ENCODE measurements around the gene SLC25A25.
A peak's percentile ranks its signal among the peaks of the same experiment; 100 is the strongest.
"Not testable (repeated sequence)": the region's sequence is repeated elsewhere in the genome, so short reads cannot be mapped to it uniquely, and the experiment has no call there.

SLC25A25 gene

DNA sequence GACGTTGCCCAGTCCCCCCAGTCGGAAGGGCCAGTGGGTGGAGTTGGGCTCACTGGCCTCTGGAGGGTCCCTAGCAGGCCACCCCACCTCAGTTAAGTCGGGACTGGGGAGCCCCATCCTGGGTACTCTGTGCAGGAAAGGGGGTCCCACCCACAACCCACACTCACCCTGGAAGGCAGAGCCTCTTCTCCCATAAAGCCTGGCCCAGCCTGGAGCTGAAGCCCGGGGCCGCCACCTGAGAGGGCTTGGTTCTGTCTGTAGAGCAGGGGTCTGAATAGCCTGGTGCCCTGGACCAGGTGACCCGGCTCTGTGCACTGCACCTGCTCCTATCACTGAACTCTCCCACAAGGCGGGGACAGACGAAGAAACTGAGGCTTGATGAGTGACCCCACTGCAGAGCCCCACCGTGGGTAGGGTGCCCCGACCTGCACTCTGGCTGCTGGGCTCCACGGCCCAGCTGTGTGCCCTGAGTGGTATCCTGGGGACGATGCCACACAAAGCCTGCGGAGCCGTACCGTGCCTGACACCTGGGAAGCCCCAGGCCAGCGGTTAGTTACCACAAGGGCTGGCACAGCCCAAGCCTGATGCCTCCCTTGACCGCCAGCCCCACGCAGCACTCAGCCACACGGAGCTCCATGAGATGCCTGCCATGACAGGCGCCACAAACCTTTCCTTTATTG, 52.2 kb downstream of the SLC25A25 start:
- intact Hi-C loops (cut with DNase I): loop anchor here (10.0 kb wide), 1 partner anchor 175 kb away; no protein-coding TSS in a partner anchor
- DNase-seq: peak in 4 of 10 donors; percentile 5 to 69 (median 36)

DNA sequence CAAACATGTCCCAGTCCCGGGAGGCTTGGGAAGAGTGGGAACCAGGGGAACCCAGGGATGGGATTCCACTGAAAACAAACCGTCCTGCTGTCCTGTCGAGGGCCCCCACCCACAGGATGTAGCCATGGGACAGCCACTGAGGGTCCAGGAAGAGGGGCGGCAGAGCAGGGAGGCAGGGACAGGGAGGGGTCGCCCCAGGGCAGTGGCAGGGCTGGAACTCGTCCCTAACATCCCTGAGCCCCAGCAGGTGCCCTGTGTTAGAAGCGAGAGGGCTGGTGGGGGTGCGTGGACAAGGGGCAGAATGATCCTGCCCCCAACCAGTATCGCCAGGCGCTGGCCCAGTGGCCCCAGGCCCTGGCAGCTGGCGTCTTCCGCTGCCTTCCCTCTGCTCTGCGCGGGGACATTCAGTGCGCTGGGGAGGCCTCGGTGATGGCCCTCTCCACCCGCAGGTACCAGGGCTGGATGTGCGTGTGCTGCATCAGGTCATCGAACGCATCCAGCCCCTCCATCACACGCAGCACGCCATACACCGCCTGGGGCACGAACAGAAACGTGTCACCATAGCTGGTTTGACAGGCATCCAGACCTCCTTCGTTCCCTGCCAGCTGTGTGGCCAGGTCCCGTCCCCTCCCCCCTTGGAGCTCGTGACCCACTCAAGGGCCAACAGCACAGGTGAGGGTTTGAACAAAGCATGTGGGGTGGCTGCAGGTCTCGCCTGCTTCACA, 52.9 kb downstream of the SLC25A25 start:
- DNase-seq: peak in 5 of 10 donors; percentile 5 to 79 (median 53)
- intact Hi-C loops (cut with DNase I): loop anchor here (10.0 kb wide), 1 partner anchor 176 kb away; no protein-coding TSS in a partner anchor

DNA sequence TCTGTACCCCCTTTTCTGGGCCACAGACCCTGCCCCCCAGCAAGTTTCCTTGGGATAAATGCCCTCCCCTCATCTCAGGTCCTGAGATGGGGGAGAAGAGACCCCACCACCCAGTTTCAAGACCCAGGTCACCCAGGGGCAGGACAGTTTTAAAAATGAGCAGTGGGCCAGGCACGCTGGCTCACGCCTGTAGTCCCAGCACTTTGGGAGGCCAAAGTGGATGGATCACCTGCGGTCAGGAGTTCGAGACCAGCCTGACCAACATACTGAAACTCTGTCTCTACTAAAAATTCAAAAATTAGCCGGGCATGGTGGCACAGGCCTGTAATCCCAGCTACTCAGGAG, 53.4 kb downstream of the SLC25A25 start:
- DNase-seq: peak in 4 of 10 donors; percentile 5 to 65 (median 38)
- intact Hi-C loops (cut with DNase I): loop anchor here (10.0 kb wide), 1 partner anchor 177 kb away; no protein-coding TSS in a partner anchor

DNA sequence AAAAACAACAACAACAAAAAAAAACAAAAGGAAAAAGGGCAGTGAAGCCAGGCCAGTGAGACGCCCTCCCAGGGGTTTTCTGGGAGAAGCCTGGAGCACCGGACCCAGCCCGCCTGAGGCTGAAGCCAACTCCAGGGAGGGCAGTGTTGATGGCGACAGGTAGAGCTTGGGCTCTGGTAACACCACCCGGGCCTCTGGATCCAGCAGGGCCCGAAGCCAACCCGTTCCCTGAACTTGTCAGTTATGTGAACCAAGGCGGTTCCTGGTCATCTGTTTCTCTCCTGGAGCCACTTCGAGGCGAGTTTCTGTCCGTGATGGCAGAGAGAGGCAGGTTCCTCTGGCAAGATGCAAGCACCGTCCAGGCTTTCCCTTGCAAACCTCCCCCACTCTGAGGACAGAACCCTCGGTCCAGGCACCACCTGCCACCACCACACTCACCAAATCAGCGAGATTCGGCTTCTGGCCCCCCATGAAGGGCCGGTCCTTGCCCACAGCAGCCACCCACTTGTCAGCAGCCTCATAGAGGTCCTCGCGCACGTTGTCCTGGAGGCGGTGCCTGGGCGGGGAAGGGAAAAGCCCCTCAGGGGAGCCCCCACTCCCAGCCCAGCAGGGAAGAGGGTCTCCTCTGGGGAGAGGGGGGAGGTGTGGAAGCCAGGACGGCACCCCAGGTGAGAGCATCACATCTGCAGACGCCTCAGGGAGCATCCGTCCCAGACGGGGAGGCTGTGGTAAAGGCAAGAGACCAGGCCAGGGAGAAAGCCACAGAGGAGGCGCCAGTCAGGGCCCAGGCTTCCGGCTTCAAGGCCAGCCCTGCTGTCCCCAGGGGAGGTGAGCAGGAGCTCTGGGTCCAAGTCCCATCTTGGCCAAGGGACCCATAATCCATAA, 54.1 kb downstream of the SLC25A25 start:
- intact Hi-C loops (cut with DNase I): loop anchor here (10.0 kb wide), 1 partner anchor 177 kb away; no protein-coding TSS in a partner anchor
- peak in 4 of 10 donors; percentile 16 to 82 (median 64) for DNase-seq

DNA sequence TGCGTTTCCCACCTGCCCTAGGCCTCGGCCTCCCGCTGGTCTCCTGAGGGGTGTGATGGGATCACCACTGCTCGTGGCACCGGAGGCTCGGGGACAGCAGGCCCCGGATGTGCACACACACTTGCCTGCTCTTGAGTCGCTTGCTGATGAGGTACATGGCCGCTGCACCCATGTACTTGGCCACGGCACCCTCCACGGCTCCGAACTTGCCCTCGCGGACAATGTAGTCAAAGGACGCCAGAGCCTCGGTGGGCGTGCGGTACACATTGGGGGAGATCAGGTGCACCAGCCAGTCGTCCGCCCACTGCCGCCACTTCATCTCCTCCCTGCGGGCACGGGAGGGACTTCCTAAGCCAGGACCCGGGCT, 54.8 kb downstream of the SLC25A25 start:
- intact Hi-C loops (cut with DNase I): loop anchor here (10.0 kb wide), 1 partner anchor 178 kb away; no protein-coding TSS in a partner anchor
- DNase-seq: peak in 4 of 10 donors; percentile 16 to 74 (median 54)

DNA sequence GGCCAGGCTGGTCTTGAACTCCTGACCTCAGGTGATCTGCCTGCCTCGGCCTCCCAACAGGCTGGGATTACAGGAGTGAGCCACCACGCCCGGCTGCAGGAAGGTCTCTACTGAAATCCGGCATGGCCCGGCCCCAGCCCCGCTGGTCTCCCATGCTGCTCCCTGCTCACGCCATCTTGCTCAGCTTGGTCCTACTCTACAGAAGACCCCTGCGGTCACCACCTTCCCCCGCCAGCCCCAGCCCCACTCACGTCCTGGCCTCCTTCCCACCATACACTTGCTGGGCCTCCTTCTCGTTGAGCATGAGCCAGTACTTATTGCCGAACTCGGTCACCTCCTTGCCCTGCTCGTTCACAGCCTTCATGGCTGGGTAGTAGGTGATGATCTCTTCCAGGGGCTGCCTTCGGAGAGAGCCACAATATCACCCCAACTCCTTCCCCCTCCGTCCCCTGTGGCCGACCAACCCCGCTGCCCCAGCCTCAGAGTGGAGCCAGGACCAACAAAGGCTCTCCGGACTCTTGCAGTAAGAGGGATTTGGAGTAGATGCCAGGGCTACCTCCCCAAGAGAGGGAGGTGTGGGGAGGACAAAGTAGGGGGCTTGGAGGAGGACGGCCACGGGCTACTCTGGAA, 55.5 kb downstream of the SLC25A25 start:
- intact Hi-C loops (cut with DNase I): loop anchor here (10.0 kb wide), 1 partner anchor 179 kb away; no protein-coding TSS in a partner anchor
- peak in 4 of 10 donors; percentile 22 to 71 (median 56) for DNase-seq

DNA sequence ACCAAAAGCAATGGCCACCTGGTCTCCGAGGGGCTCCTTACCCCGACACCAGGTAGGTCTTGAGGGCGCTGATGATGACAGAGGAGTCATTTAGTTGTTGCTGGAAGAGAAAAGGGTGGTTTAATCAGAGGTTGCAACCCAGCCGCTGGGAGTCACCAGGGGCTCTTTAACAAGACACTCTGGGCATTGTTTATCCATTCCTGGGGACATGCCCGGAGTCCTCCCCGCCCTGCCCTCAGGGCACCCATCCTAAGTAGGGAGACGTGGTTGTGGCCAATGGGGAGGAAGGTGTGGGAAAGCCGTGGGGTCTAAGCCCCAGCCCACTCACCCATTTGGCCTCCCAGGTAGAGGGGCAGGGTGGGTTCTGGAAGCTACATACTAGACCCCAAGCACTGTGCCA, 56.4 kb downstream of the SLC25A25 start:
- intact Hi-C loops (cut with DNase I): loop anchor here (10.0 kb wide), 1 partner anchor 180 kb away; no protein-coding TSS in a partner anchor
- DNase-seq: peak in 3 of 10 donors; percentile 3 to 39 (median 31)

DNA sequence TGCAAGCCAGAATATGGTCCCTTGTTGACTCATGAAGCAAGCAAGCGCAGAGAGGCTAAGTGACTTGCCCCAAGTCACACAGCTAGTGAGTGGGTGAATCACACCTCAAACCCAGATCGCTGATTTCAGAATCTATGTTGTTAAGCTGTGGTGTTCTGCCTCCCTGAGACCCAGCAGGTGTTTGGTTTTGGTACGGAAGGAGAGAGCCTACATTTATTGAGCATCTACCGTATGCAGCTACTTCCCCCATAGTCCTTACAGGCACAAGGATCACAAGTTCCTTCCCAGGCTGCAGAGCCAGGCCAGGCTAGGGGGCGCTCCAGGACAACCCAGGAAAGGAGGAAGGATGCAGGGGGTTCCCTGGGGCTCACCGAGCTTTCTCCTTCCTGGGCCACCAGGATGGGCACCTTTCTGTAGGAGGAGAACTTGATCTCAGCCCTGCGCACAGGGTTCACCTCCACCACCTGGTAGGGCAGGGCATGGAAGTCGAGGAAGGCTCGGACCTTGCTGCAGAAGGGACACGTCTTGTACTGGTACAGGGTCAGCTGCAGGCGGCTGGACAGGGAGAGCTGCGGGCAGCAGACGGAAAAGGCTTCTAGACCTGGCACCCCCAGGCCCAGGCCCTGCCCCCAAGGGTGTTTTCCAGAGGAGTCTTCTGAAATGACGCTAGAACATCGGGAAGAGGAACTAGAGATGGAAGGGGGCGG, 57.0 kb downstream of the SLC25A25 start:
- intact Hi-C loops (cut with DNase I): loop anchor here (10.0 kb wide), 1 partner anchor 180 kb away; no protein-coding TSS in a partner anchor

DNA sequence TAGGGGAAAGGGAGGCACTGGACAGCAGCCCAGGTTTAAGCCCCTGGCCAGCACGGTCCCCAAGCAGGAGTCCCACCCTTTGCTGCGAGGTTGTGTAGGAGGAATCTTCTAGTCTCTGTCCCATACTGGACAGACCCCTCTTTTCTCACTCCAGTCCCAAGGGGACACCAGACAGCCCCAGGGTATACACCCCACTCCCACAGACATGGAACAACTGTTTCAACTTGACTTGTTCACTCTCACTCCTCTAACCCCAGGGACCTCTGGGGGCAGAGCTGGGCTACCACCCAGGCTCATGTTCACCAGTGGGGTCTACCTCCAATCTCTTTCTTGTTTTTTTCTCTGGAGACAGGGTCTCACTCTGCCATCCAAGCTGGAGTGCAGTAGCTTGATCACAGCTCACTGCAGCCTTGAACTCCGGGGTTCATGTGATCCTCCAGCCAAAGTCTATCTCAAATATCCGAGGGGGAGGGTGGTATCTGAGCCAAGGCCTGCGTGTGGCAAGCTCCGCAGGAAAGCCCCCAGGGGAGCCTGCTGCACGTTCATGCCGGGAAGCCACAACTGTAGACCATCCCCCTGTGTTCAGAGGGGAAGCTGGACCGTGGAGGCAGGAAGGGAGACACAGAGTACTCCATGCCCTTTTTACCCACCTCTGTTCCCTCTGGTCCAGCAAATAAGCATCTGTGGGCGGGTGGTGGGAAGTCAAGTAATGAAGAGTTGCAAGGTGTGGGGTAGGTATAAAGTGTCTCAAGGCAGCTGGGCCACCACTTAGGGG, 57.7 kb downstream of the SLC25A25 start:
- intact Hi-C loops (cut with DNase I): loop anchor here (10.0 kb wide), 1 partner anchor 181 kb away; no protein-coding TSS in a partner anchor
- DNase-seq: peak in 4 of 10 donors; percentile 1 to 64 (median 51)

More for the DNA sequence above, 57.0 kb downstream of the SLC25A25 start:
- peak in 9 of 10 donors; percentile 49 to 92 (median 66) for DNase-seq

DNA sequence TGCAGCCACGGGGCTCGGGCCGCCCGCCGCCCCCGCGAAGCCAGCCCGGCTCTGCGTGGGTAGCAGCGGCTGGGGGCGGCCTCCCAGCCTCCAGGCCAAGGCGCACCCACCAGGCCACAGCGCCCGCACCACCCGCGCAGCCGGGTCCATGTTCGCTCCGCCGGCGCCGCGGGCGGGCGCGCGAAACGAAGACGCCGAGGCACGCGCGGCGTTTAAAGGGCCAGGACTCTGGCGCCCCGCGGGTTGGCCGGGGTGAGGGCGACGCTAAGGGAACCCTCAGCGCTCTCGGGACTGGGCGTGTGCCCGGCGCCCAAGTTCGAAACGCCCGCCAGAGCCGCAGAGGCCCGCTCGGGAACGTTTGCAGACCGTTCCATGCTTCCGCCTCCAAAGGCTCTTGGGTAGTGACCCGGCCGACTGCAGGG, 59.5 kb downstream of the SLC25A25 start, which contains the start of gene PTGES2:
Gene PTGES2 (minus strand): TSS at position 162 of the 422 bp plus-strand sequence. CDS start 12 bp downstream, at position 150.
- peak; percentile 74 to 98 (median 83) for DNase-seq
- intact Hi-C loops (cut with DNase I): loop anchor here (10.0 kb wide), 1 partner anchor 183 kb away; no protein-coding TSS in a partner anchor

DNA sequence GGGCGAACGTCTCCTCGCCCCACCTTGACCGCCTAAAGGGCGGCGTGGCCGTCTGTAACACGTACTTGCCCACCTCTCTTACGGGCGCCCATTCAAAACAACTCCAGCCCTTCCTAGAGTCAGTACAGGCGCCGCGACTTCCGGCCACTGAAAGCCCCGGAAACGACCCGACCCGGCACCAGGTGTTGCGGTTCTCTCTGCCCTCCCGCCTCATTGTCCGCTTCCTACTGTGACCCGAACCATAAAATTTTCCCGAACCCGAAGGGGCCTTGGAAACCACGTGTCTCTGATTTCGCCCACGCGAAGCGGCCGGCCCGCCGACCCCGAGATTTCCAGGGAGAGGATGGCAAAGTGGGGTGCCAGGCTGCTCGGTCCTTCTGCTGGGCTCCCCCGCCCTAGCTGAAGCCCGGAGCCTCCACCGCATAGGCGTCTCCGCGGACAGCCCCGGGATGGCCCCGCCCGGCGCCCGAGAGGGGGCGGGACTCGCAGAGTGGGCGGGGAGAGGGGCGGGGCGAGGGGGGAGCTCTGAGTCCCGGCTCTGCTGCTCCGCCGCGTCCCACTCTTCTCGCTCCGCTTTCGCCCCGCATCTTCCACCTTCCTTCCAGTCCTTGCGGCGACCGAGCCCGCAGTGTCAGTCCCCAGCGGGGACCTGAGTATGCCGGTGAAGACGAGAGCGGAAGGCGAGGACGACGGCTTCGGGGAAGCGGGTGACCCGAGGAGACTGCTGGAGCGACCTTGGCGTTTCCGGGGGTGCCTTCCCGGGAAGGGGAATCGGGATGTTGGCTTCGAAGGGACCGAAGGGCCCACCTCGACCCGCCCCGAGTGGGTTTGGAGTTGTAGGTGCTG, 60.2 kb downstream of the SLC25A25 start:
- intact Hi-C loops (cut with DNase I): loop anchor here (10.0 kb wide), 1 partner anchor 183 kb away; no protein-coding TSS in a partner anchor
- DNase-seq: peak; percentile 74 to 97 (median 85)

DNA sequence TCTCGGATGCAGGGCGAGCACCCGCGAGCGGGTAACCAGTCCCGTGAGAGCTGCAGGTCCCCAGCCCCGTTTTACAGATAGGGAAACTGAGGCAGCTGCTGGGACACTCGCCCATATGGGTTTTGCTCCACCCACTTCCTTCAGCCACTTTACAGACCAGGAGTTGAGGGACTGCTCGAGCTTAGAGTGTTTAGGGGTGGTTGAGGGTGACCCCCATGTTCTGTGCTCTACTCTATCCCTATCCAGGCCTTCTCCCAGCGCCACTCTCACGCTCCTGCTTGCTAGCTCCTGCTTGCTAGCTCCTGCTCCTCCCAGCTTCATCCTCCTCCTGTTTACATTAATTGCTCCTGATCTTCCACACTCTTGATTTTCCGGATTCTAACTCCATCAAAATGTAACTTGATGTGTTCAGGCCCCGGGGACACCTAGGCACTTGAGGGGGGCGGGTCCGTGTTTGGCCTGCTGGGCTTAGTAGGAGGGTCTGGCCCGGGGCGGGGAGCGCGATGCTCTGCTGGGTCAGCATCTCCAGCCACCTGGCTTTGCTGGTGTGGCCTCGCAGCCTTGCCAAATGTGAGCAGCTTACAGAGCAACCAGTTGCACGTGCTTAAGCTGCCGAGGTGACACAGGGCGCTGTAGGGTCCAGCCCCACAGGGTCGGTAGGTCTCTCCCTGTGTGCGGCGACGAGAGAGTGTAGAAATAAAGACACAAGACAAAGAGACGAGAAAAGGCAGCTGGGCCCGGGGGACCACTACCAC, 61.0 kb downstream of the SLC25A25 start:
- peak in 4 of 10 donors; percentile 27 to 88 (median 76) for DNase-seq
- intact Hi-C loops (cut with DNase I): loop anchor here (10.0 kb wide), 1 partner anchor 184 kb away; no protein-coding TSS in a partner anchor

DNA sequence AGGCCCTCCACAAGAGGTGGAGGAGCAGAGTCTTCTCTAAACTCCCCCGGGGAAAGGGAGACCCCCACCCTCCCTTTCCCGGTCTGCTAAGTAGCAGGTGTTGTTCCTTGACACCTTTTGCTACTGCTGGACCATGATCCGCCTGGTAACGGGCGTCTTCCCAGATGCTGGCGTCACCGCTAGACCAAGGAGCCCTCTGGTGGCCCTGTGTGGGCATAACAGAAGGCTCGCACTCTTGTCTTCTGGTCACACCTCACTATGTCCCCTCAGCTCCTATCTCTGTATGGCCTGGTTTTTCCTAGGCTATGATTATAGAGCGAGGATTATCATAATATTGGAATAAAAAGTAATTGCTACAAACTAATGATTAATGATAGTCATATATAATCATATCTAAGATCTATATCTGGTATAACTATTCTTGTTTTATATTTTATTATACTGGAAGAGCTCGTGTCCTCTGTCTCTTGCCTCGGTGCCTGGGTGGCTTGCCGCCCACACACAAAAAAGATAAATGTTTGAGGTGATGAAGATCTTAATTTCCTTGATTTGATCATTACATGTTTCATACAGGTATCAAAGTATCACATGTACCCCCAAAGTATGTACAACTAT, 62.1 kb downstream of the SLC25A25 start:
- intact Hi-C loops (cut with DNase I): loop anchor here (10.0 kb wide), 1 partner anchor 185 kb away; no protein-coding TSS in a partner anchor

DNA sequence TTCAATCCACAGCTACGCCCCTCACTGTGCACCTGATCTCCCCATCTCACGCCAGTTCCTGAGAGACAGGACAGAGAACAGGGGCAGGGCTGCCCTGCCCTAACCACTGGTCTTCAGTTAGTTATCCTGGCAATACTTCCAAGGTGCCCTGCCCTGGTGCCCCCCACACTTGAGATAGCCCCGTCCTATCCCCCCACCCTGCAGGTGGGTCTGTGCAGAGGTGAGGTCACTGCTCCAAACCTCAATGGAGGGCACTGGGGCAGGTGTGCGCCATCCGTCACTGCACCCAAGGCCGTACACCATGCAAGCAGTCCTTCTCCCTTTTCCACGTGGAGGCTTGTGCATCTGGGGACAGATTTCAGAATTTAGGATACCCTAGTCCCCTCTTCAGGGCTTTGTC, 62.6 kb downstream of the SLC25A25 start:
- peak in 4 of 10 donors; percentile 2 to 60 (median 27) for DNase-seq
- intact Hi-C loops (cut with DNase I): not testable (repeated sequence)

More for the DNA sequence above, 62.1 kb downstream of the SLC25A25 start:
- peak; percentile 37 to 94 (median 69) for DNase-seq

DNA sequence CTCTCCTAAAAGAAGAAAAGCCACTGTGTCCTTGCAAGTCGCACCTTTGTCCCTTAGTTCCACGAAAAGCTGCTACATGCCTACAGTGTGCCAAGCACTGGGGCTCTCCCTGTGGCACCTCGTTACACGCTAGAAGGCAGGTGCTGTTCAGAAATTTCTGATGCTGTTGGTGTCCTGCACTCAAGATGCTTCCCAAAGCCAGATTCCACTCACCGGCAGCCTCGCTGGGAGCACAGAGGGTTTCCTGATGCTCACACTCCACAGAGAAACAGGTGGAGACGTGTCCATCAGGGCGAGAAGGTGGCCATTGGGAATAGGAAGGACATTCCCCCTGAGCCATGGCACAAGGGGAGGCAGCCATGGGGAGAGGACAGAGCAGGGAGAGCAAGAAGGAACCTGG, 63.3 kb downstream of the SLC25A25 start:
- intact Hi-C loops (cut with DNase I): not testable (repeated sequence)
- peak in 5 of 10 donors; percentile 2 to 46 (median 17) for DNase-seq

Measured in posterior cingulate gyrus (tissue), 11 donors.